DOHH2 (cell line): ENCODE measurements around the gene SRD5A1.

Source experiments
- EZH2phosphoT487 ChIP-seq: fragments of 200-600 bp; sonication (generic); IDR thresholded peaks from 2 replicates; pipeline ENCODE4 v1.6.1; 2017; ENCODE audit warnings: borderline replicate concordance, mild to moderate bottlenecking, antibody characterized with exemption, low read length, moderate library complexity, mixed read lengths
- TF ChIP-seq, protein P1 (sequence below): fragments of 200-600 bp; sonication (generic); IDR thresholded peaks from one replicate; pipeline ENCODE4 v1.5.1; 2014; ENCODE audit warnings: antibody characterized with exemption, mild to moderate bottlenecking, low read depth, low read length; ENCODE audit not compliant: poor library complexity, severe bottlenecking

GRCh38 chr5:6586647-6587042 is 46.6 kb upstream of the SRD5A1 start:
- TF ChIP-seq, protein P1, sequence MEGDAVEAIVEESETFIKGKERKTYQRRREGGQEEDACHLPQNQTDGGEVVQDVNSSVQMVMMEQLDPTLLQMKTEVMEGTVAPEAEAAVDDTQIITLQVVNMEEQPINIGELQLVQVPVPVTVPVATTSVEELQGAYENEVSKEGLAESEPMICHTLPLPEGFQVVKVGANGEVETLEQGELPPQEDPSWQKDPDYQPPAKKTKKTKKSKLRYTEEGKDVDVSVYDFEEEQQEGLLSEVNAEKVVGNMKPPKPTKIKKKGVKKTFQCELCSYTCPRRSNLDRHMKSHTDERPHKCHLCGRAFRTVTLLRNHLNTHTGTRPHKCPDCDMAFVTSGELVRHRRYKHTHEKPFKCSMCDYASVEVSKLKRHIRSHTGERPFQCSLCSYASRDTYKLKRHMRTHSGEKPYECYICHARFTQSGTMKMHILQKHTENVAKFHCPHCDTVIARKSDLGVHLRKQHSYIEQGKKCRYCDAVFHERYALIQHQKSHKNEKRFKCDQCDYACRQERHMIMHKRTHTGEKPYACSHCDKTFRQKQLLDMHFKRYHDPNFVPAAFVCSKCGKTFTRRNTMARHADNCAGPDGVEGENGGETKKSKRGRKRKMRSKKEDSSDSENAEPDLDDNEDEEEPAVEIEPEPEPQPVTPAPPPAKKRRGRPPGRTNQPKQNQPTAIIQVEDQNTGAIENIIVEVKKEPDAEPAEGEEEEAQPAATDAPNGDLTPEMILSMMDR, result no peak
- no peak for TF ChIP-seq EZH2phosphoT487
